Cardiac muscle cell (in vitro differentiated cells and primary cell): ENCODE results near the gene KCNT1. TPM values are rescaled to one million over a fixed set of nuclear protein-coding genes. Genes with fewer than 3 reads are reported as not detected.

Source experiments
- DNase-seq, 2 donors: peaks; one replicate each; pipeline versions ENCODE4 v3.0.0 to v3.0.0-alpha.2; 2010 to 2017; ENCODE audit warnings: low read depth in 1 of 2, low spot score in 1 of 2
- H3K27ac ChIP-seq: fragments of 200-600 bp; sonication (generic); 2 replicates; pipeline ENCODE4 v1.5.1; 2016
- H3K27me3 ChIP-seq: fragments of 200-600 bp; sonication (generic); 2 replicates; pipeline ENCODE4 v1.6.0; 2016; ENCODE audit warnings: control low read depth
- H3K36me3 ChIP-seq: fragments of 200-600 bp; sonication (generic); 2 replicates; pipeline ENCODE4 v1.5.1; 2016; ENCODE audit warnings: control low read depth
- H3K4me1 ChIP-seq: fragments of 200-600 bp; sonication (generic); 2 replicates; pipeline ENCODE4 v1.8.1; 2017; ENCODE audit warnings: low read depth, mild to moderate bottlenecking, mixed run types
- H3K4me3 ChIP-seq: fragments of 200-600 bp; sonication (generic); 2 replicates; pipeline ENCODE4 v1.5.1; 2016; ENCODE audit warnings: mild to moderate bottlenecking
- H3K9me3 ChIP-seq: fragments of 200-600 bp; sonication (generic); 2 replicates; pipeline ENCODE4 v1.5.1; 2017; ENCODE audit warnings: low read depth, mild to moderate bottlenecking, control low read depth
- polyA plus RNA-seq: library from polyadenylated mRNA; unstranded; fragments of >200 nt; fragmentation: Nextera tagmentation; extraction: Ambion mirVana; gene quantifications from 2 replicates; pipeline ENCODE4 v1.2.1, GENCODE V29; 2016
- total RNA-seq: library from RNA; depleted of rRNA; stranded (reverse); fragments of >200 nt; gene quantifications from 2 replicates; pipeline ENCODE4 v1.2.3, GENCODE V29; 2016
- TF ChIP-seq, protein P1 (sequence below): IDR thresholded peaks from 2 replicates; pipeline ENCODE4 v1.5.1; 2012; ENCODE audit warnings: low read depth, mild to moderate bottlenecking, low read length

Gene KCNT1
- total and polyA plus RNA-seq, 2 experiments from 2014 or later: 0.12 to 0.20 TPM

DNA sequence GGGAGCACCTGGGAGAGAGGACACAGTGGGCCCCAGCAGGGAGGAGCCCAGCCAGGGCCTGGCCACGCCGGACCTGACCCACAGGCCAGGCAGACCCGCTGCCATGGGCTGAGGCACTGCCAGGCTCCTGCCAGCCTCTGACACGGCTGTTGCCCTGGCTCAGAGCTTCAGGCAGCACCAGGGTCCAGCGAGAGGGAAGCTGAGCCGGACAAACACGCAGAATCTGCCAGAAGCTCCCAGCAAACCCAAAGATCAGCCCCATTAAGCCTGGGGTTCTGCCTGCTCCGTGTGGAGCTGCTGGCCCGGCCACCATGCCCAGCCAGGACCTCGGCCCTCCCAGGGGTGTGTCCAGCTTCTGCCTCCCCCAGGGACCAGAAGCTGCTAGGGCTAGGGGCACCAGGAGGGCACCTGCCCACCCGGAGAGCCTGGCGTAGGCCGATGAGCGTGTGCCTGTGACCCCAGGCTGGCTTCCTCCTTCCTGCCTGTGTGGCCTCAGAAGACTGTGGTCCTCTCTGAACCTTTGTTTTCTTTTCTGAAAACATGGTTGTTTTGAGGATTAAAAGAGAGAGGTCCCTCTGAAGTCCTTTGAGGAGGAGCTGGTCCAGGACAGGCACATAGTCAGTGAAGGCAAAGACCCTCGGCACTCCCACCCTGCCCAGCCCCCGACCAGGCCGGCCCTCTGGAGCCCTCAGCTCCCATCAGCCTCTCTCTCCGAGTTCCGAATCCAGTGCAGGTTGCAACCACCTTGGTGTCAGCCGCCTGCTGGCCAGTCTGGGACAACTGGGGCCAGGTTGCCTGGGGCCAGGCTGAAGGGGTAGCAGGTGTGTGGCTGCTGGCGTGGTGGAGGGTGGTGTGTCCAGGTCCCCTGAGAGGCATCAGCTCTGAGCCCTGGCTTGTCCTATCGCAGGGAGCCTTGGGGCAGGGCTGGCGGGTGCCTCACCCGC lies 39.6 kb downstream of the KCNT1 start:
- no peaks in the 10 kb centered on the region for H3K9me3 ChIP-seq
- no peak overlapping the region for H3K4me3 ChIP-seq
- H3K36me3 ChIP-seq: no peaks in the 10 kb centered on the region
- TF ChIP-seq, protein P1, sequence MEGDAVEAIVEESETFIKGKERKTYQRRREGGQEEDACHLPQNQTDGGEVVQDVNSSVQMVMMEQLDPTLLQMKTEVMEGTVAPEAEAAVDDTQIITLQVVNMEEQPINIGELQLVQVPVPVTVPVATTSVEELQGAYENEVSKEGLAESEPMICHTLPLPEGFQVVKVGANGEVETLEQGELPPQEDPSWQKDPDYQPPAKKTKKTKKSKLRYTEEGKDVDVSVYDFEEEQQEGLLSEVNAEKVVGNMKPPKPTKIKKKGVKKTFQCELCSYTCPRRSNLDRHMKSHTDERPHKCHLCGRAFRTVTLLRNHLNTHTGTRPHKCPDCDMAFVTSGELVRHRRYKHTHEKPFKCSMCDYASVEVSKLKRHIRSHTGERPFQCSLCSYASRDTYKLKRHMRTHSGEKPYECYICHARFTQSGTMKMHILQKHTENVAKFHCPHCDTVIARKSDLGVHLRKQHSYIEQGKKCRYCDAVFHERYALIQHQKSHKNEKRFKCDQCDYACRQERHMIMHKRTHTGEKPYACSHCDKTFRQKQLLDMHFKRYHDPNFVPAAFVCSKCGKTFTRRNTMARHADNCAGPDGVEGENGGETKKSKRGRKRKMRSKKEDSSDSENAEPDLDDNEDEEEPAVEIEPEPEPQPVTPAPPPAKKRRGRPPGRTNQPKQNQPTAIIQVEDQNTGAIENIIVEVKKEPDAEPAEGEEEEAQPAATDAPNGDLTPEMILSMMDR: no peak
- peaks cover 25% of the 10 kb centered on the region for H3K27me3 ChIP-seq
- H3K27ac ChIP-seq: no peak overlapping the region
- DNase-seq: no peak
- H3K4me1 ChIP-seq: no peaks in the 10 kb centered on the region

DNA sequence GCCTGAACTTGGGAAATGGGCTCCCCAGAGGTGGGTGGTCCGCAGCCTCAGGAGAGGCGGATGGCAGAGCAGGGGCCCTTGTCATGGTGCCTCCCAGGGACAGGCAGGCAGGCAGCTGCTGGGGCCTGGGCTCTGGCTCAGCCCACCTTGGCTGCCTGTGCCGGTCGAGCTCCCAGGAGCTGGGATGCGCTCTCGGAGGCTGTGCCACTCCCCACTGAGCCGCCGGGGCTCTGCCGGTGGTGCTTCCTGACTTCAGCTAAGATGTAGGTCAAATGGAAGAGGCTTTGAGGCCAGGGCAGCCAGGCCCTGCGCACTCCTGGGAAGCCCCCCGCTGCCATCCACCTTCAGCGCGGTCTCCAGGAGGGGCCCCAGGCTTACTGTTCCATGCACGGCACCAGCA lies 41.0 kb downstream of the KCNT1 start:
- H3K36me3 ChIP-seq: no peaks in the 10 kb centered on the region
- H3K27ac ChIP-seq: no peak overlapping the region
- peaks cover 10% of the 10 kb centered on the region for H3K27me3 ChIP-seq
- H3K4me3 ChIP-seq: no peak overlapping the region
- no peaks in the 10 kb centered on the region for H3K4me1 ChIP-seq
- DNase-seq: no peak
- H3K9me3 ChIP-seq: no peaks in the 10 kb centered on the region
- TF ChIP-seq, protein P1: no peak

DNA sequence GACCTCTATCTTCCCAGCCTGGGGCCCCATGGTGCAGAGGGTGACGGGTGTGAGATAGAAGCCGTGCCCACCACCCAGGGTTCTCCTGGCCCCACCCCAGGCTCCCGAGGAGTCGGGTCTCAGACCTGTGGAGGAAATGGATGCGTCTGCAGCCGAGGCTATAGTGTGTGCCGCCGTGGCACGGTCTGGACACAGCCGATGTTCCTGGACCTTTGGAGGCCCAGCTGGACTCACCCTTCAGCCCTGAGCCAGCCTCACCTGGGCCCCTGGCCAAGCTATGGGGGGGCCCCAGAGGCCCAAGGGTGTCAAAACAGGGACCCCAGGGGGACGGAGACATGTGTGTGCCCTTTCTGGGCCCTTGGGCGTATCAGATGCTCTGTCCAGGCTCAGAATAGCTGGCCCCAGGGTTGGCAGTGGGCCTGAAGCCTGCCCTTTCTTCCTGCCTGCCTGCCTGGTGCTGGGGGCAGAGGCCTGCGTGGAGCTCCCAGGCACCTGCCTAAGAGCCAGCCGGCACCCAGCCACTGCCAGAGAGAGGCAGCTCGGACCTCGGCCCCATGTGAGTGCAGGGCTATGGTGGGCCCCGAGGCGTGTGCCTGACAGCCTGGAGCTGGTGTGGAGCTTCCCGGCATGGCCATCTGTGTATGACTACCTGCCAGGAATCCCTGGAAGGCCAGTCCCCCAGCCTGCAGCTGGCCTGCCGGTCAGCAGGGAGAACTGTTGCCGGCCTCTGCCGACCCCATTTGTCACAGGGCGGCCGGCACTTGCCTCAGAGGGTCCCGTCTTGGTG lies 41.8 kb downstream of the KCNT1 start:
- no peak overlapping the region for H3K27ac ChIP-seq
- no peaks in the 10 kb centered on the region for H3K36me3 ChIP-seq
- DNase-seq: no peak
- H3K9me3 ChIP-seq: no peaks in the 10 kb centered on the region
- no peaks in the 10 kb centered on the region for H3K4me1 ChIP-seq
- no peak overlapping the region for H3K4me3 ChIP-seq
- peaks cover 3% of the 10 kb centered on the region for H3K27me3 ChIP-seq
- TF ChIP-seq, protein P1: no peak

DNA sequence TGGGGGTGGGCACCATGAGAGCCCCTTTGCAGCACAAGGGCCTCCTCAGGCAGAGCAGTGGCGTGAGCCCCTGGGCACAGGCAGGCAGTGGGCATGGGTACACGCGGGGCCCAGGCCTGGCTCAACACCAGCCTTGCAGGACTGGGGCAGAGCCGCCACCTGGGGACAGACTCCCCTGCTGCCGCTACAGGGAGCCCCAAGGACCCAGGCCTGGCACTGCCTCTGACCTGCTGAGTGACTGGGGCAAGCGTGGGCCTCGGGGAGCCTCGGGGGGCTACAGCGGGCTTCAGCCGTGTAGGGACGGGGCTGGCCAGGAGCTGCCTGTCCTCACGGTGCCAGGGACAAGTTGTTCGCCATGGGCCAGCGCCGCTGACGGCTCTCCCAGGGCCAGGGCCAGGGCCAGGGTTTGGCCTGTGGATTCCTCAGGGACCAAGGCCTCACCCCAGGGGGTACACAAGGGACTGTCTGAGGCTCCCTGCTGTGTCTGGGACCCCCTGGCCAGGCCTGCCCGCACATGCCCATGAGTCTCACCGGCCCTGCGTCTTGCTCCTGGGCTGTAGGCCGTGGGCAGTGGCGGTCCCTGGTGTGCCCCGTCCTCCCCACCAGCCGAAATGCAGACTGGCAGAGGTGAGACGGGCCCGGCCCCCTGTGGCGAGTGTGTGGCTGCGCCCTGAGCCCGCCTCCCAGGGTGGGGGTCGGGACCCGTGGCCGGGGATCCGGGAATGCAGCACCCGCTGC lies 42.5 kb downstream of the KCNT1 start:
- Histone ChIP-seq H3K4me3 (no peak overlapping the region), H3K27me3 (no peaks in the 10 kb centered on the region), H3K4me1 (no peaks in the 10 kb centered on the region), H3K27ac (no peak overlapping the region), H3K9me3 (no peaks in the 10 kb centered on the region), H3K36me3 (no peaks in the 10 kb centered on the region)
- no peak for DNase-seq
- TF ChIP-seq, protein P1: no peak

DNA sequence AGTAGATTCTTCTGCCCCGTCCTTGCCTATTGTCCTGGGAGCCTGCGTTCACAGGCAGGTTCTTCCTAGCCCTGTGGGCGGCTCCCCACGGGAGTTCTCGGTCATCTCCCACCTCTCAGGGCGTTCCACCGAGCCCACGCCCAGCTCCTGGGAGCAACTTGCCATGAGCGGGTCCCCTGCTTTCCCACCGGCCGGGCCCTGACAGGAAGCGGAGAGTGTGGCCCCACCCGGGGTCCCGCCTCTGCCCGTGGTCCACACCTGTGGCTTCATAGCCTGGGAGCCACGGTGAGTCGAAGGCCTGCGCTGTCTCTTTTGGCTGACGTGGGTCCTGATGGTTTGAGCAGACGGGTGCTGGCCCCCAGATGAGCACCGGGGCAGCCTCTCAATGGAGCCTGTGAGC lies 43.2 kb downstream of the KCNT1 start:
- H3K27ac ChIP-seq: no peak overlapping the region
- TF ChIP-seq, protein P1: no peak
- H3K36me3 ChIP-seq: no peaks in the 10 kb centered on the region
- no peaks in the 10 kb centered on the region for H3K9me3 ChIP-seq
- DNase-seq: no peak
- no peaks in the 10 kb centered on the region for H3K27me3 ChIP-seq
- H3K4me1 ChIP-seq: no peaks in the 10 kb centered on the region
- no peak overlapping the region for H3K4me3 ChIP-seq
